Nasal cavity respiratory epithelium epithelial cell of viscerocranial mucosa (primary cell): ENCODE data around the gene CALHM6. TPM values are rescaled to one million over a fixed set of nuclear protein-coding genes. Genes with fewer than 3 reads are reported as not detected.

Experiments used
- total RNA-seq: library from RNA; depleted of rRNA; stranded (reverse); fragments of >200 nt; gene quantifications from 2 replicates; pipeline ENCODE4 v1.2.3, GENCODE V29; 2014

Gene CALHM6
- total RNA-seq = 0.43 and 0.68 TPM in 2 replicates

DNA sequence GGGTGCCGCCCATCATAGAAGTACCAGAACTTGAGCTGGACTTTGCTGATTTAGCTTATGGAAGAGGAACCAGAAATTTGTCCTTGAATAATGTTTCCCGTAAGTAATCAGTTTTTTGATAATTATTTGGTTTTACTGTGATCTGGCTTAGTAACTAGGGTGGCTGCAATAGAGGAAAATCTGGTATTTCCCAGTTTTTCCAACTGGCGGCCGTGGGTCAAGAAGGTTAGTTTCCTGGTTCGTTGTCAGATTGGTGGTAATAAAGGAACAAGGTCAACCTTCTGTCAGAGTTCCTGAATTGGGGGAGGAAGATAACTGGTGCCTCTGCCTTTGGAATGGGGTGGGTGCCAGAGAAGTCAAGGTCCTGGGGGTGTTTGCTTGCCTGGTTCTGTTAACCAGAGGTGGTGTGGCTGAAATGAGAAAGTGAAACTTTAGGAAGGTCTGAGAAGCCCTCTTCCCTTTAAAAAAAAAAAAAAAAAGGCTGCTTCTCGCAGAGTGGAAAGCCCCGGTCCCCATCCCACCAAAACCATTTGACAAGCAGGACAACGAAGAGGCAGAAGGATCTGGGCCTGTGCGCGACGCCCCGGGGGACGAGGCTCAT lies at the start of gene CALHM6:
Gene CALHM6, plus strand, starts transcription at position 45 of the 601 bp plus-strand sequence. Its CDS starts 555 bp downstream, at position 600.

DNA sequence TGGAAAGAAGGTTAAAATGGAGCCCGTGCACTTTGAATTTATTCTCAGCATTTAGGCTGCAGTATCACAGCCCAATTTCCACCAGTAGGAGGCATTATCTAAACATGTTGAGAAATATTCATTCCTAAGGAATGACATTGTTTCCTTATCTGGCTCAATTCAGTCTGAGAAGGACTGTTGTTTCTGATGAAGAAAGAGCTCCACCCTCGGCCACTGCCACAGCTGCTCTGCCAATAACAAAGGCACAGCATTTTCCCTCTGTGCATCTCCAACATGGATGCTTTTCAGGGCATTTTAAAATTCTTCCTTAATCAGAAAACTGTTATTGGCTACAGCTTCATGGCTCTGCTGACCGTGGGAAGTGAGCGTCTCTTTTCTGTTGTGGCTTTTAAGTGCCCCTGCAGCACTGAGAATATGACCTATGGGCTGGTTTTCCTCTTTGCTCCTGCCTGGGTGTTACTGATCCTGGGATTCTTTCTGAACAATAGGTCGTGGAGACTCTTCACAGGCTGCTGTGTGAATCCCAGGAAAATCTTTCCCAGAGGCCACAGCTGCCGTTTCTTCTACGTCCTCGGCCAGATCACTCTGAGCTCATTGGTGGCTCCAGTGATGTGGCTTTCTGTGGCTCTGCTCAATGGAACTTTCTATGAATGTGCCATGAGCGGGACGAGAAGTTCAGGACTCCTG lies 50.4 kb downstream of the CALHM6 start, which contains the start of gene CALHM5:
Gene CALHM5, plus strand, starts transcription at position 216 of the 687 bp plus-strand sequence. Its CDS starts 58 bp downstream, at position 274.

Other genes starting within 250 kb of the CALHM6 start
- gene TSPYL4, start 207.3 kb upstream of the CALHM6 start, total RNA-seq = 2.1 and 3.1 TPM in 2 replicates
- gene TSPYL1, start 181.4 kb upstream of the CALHM6 start, total RNA-seq = 93.7 and 106 TPM in 2 replicates
- 112 and 148 TPM in 2 replicates for gene DSE, start 90.4 kb upstream of the CALHM6 start, total RNA-seq
- under 0.01 and 0.21 TPM in 2 replicates for gene CALHM5, start 50.3 kb downstream of the CALHM6 start, total RNA-seq
- not detected in 2 replicates for gene TRAPPC3L, start 84.3 kb downstream of the CALHM6 start, total RNA-seq
- not detected in 2 replicates for gene CALHM4, start 92.4 kb downstream of the CALHM6 start, total RNA-seq
- 18.1 and 24.9 TPM in 2 replicates for gene RWDD1, start 110.1 kb downstream of the CALHM6 start, total RNA-seq
- under 0.01 TPM in 2 replicates for gene RSPH4A, start 155.1 kb downstream of the CALHM6 start, total RNA-seq
- 25.2 and 26.3 TPM in 2 replicates for gene ZUP1, start 207.4 kb downstream of the CALHM6 start, total RNA-seq
- gene KPNA5, start 219.8 kb downstream of the CALHM6 start, total RNA-seq = 3.1 and 5.5 TPM in 2 replicates